H9 (cell line): ENCODE data around the gene TLR6. TPM values are rescaled to one million over a fixed set of nuclear protein-coding genes. Genes with fewer than 3 reads are reported as not detected.

Experiments
- DNase-seq: peaks from one replicate; pipeline ENCODE4 v3.0.0-alpha.2; 2017
- H2AFZ ChIP-seq: one replicate; pipeline ENCODE4 v1.6.1; 2013; ENCODE audit warnings: mild to moderate bottlenecking, low read length, control low read depth, moderate library complexity
- H2AK5ac ChIP-seq: 2 replicates; pipeline ENCODE4 v1.6.1; 2013; ENCODE audit warnings: low read length, control low read depth, mixed read lengths; ENCODE audit not compliant: insufficient read length
- H2BK120ac ChIP-seq: one replicate; pipeline ENCODE4 v1.6.1; 2013; ENCODE audit warnings: low read depth, mild to moderate bottlenecking, low read length, control low read depth, inconsistent platforms; ENCODE audit not compliant: poor library complexity, severe bottlenecking
- H2BK12ac ChIP-seq: 2 replicates; pipeline ENCODE4 v1.6.1; 2013; ENCODE audit warnings: low read length, control low read depth, mixed read lengths, low read depth; ENCODE audit not compliant: insufficient read length
- H2BK15ac ChIP-seq: 2 replicates; pipeline ENCODE4 v1.6.1; 2013; ENCODE audit warnings: low read depth, low read length, control low read depth
- H2BK20ac ChIP-seq: one replicate; pipeline ENCODE4 v1.6.1; 2013; ENCODE audit warnings: low read depth, mild to moderate bottlenecking, low read length, control low read depth, inconsistent platforms; ENCODE audit not compliant: poor library complexity, severe bottlenecking
- H2BK5ac ChIP-seq: 2 replicates; pipeline ENCODE4 v1.6.1; 2013; ENCODE audit warnings: low read length, control low read depth, mixed read lengths; ENCODE audit not compliant: insufficient read length
- H3K14ac ChIP-seq: 2 replicates; pipeline ENCODE4 v1.6.1; 2013; ENCODE audit warnings: low read length, control low read depth; ENCODE audit not compliant: insufficient read depth
- H3K18ac ChIP-seq: 2 replicates; pipeline ENCODE4 v1.6.1; 2013; ENCODE audit warnings: low read depth, mild to moderate bottlenecking, mixed read lengths, low read length, control low read depth; ENCODE audit not compliant: insufficient read length
- H3K23ac ChIP-seq: 2 replicates; pipeline ENCODE4 v1.6.1; 2013; ENCODE audit warnings: low read length, control low read depth, mixed read lengths, low read depth; ENCODE audit not compliant: insufficient read length
- H3K23me2 ChIP-seq: 2 replicates; pipeline ENCODE4 v1.6.1; 2013; ENCODE audit warnings: low read depth, mild to moderate bottlenecking, mixed read lengths, low read length, control low read depth; ENCODE audit not compliant: insufficient read length, poor library complexity, severe bottlenecking
- H3K27ac ChIP-seq: 2 replicates; pipeline ENCODE4 v1.5.1; 2013; ENCODE audit warnings: low read length, control low read depth, mixed read lengths, low read depth; ENCODE audit not compliant: insufficient read length
- H3K27me3 ChIP-seq: 2 replicates; pipeline ENCODE4 v1.6.1; 2013; ENCODE audit warnings: low read length, control low read depth, inconsistent platforms; ENCODE audit not compliant: insufficient read depth
- H3K4ac ChIP-seq: 2 replicates; pipeline ENCODE4 v1.6.1; 2013; ENCODE audit warnings: low read depth, mild to moderate bottlenecking, control low read depth, inconsistent platforms, low read length, moderate library complexity
- H3K4me1 ChIP-seq: 2 replicates; pipeline ENCODE4 v1.6.1; 2013; ENCODE audit warnings: low read length, control low read depth, inconsistent platforms; ENCODE audit not compliant: insufficient read depth
- H3K4me2 ChIP-seq: 2 replicates; pipeline ENCODE4 v1.6.1; 2013; ENCODE audit warnings: low read length, control low read depth, mixed read lengths; ENCODE audit not compliant: insufficient read length, insufficient read depth
- H3K56ac ChIP-seq: 2 replicates; pipeline ENCODE4 v1.6.1; 2013; ENCODE audit warnings: low read depth, mild to moderate bottlenecking, mixed read lengths, low read length, control low read depth; ENCODE audit not compliant: insufficient read length
- H3K79me1 ChIP-seq: 2 replicates; pipeline ENCODE4 v1.6.1; 2013; ENCODE audit warnings: low read depth, mild to moderate bottlenecking, moderate library complexity, low read length, control low read depth, inconsistent platforms; ENCODE audit not compliant: insufficient read depth, poor library complexity, severe bottlenecking
- H3K79me2 ChIP-seq: 2 replicates; pipeline ENCODE4 v1.6.1; 2013; ENCODE audit warnings: low read length, control low read depth, inconsistent platforms; ENCODE audit not compliant: insufficient read depth
- H3K9ac ChIP-seq: 2 replicates; pipeline ENCODE4 v1.6.1; 2013; ENCODE audit warnings: low read length, control low read depth, mixed read lengths; ENCODE audit not compliant: insufficient read length; ENCODE audit errors: extremely low read depth
- H3K9me3 ChIP-seq: one replicate; pipeline ENCODE4 v1.6.1; 2013; ENCODE audit warnings: low read depth, low read length, inconsistent platforms; ENCODE audit not compliant: control insufficient read depth
- H3T11ph ChIP-seq: one replicate; pipeline ENCODE4 v1.6.1; 2013; ENCODE audit warnings: mild to moderate bottlenecking, low read length, control low read depth, inconsistent platforms
- H4K20me1 ChIP-seq: one replicate; pipeline ENCODE4 v1.6.1; 2013; ENCODE audit not compliant: control insufficient read depth, insufficient read length, insufficient read depth
- H4K5ac ChIP-seq: 2 replicates; pipeline ENCODE4 v1.6.1; 2013; ENCODE audit warnings: low read depth, mild to moderate bottlenecking, mixed read lengths, low read length, control low read depth; ENCODE audit not compliant: insufficient read length
- H4K8ac ChIP-seq: replicated peaks from 2 replicates; pipeline ENCODE4 v1.6.1; 2013; ENCODE audit warnings: low read length, control low read depth, mixed read lengths, low read depth; ENCODE audit not compliant: insufficient read length
- H4K91ac ChIP-seq: 2 replicates; pipeline ENCODE4 v1.6.1; 2013; ENCODE audit warnings: low read depth, mild to moderate bottlenecking, moderate library complexity, mixed read lengths, low read length, control low read depth; ENCODE audit not compliant: insufficient read length
- H3K27ac Mint-ChIP-seq, 3 experiments: 2 replicates in 2 of 3; 3 replicates in 1 of 3; pipeline ENCODE4 v1.8.0; 2020 to 2021; ENCODE audit warnings: mixed read lengths in 3 of 3, mild to moderate bottlenecking in 1 of 3, moderate library complexity in 1 of 3
- H3K27me3 Mint-ChIP-seq: 2 replicates; pipeline ENCODE4 v1.8.0; 2021; ENCODE audit warnings: low read depth, mild to moderate bottlenecking, moderate library complexity, mixed read lengths
- H3K36me3 Mint-ChIP-seq, 3 experiments: 2 replicates in 2 of 3; 3 replicates in 1 of 3; pipeline ENCODE4 v1.8.0; 2020 to 2021; ENCODE audit warnings: low read depth in 3 of 3, mixed read lengths in 3 of 3; ENCODE audit not compliant: insufficient read depth in 1 of 3
- H3K4me1 Mint-ChIP-seq, 2 experiments: 2 replicates each; pipeline ENCODE4 v1.8.0; 2020; ENCODE audit warnings: mixed read lengths in 2 of 2
- H3K4me3 Mint-ChIP-seq, 2 experiments: 2 replicates in 1 of 2; 3 replicates in 1 of 2; pipeline ENCODE4 v1.8.0; 2020 to 2021; ENCODE audit warnings: mild to moderate bottlenecking in 2 of 2, mixed read lengths in 2 of 2, moderate library complexity in 1 of 2
- H3K9me3 Mint-ChIP-seq, 2 experiments: 2 replicates in 1 of 2; 3 replicates in 1 of 2; pipeline ENCODE4 v1.8.0; 2020; ENCODE audit warnings: mild to moderate bottlenecking in 2 of 2, mixed read lengths in 2 of 2, moderate library complexity in 1 of 2
- WGBS: extraction: QIAGEN DNeasy Blood & Tissue Kit; methylation state at CpG from one replicate; pipeline ENCODE4 v1.1.7; 2013; ENCODE audit warnings: missing lambda C conversion rate, low lambda C conversion rate, mixed read lengths; ENCODE audit not compliant: insufficient read length; ENCODE audit errors: extremely low coverage; 5-methylcytosine and 5-hydroxymethylcytosine counted together
- total RNA-seq: library from RNA; stranded (reverse); gene quantifications from 2 replicates; pipeline ENCODE4 v1.2.1, GENCODE V29; 2021
- TF ChIP-seq, protein P1 (sequence below): fragments of 200-600 bp; sonication (generic); conservative IDR thresholded peaks from 3 replicates; pipeline ENCODE4 v1.8.0; 2021; ENCODE audit warnings: antibody characterized with exemption, mild to moderate bottlenecking

The TLR6 gene
- total RNA-seq, 1 experiment from 2014 or later: 0.11 TPM

GRCh38 chr4:38846015-38846414 lies 10.6 kb downstream of the TLR6 start:
- Histone ChIP-seq H3K4ac (no peak overlapping the region), H4K20me1 (no peaks in the 10 kb centered on the region), H3K4me2 (no peak overlapping the region), H3K23ac (no peak overlapping the region), H2BK5ac (no peak overlapping the region), H4K8ac (no peak overlapping the region), H3K27ac (no peak overlapping the region), H3T11ph (no peak overlapping the region), H2AK5ac (no peak overlapping the region), H4K91ac (no peak overlapping the region), H3K18ac (no peak overlapping the region), H3K56ac (no peak overlapping the region), H2AFZ (no peak overlapping the region), H4K5ac (no peak overlapping the region), H3K79me2 (no peaks in the 10 kb centered on the region), H3K14ac (no peak overlapping the region), H2BK15ac (no peak overlapping the region), H2BK20ac (no peak overlapping the region), H3K79me1 (no peaks in the 10 kb centered on the region), H3K4me1 (no peaks in the 10 kb centered on the region), H3K9me3 (no peaks in the 10 kb centered on the region), H2BK12ac (no peak overlapping the region), H3K9ac (no peak overlapping the region), H2BK120ac (no peak overlapping the region), H3K27me3 (no peaks in the 10 kb centered on the region), H3K23me2 (no peaks in the 10 kb centered on the region)
- no peaks in the 10 kb centered on the region; the same call in 1 of the 2 replicates for H3K27me3 Mint-ChIP-seq
- H3K4me3 Mint-ChIP-seq: no peak overlapping the region
- H3K4me1 Mint-ChIP-seq: peaks cover 13 to 15% of the 10 kb centered on the region in 2 experiments
- H3K27ac Mint-ChIP-seq: no peak overlapping the region
- WGBS: no CpG with 5 or more reads among the region's 3 CpGs
- DNase-seq: no peak
- TF ChIP-seq, protein P1, sequence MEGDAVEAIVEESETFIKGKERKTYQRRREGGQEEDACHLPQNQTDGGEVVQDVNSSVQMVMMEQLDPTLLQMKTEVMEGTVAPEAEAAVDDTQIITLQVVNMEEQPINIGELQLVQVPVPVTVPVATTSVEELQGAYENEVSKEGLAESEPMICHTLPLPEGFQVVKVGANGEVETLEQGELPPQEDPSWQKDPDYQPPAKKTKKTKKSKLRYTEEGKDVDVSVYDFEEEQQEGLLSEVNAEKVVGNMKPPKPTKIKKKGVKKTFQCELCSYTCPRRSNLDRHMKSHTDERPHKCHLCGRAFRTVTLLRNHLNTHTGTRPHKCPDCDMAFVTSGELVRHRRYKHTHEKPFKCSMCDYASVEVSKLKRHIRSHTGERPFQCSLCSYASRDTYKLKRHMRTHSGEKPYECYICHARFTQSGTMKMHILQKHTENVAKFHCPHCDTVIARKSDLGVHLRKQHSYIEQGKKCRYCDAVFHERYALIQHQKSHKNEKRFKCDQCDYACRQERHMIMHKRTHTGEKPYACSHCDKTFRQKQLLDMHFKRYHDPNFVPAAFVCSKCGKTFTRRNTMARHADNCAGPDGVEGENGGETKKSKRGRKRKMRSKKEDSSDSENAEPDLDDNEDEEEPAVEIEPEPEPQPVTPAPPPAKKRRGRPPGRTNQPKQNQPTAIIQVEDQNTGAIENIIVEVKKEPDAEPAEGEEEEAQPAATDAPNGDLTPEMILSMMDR: no peak
- H3K36me3 Mint-ChIP-seq: peaks cover 0 to 14% (median 0%) of the 10 kb centered on the region in 3 experiments; a peak in 2 of 7 replicates
- peaks cover 26 to 30% of the 10 kb centered on the region in 2 experiments for H3K9me3 Mint-ChIP-seq
